Urinary bladder (tissue), 4 donors: Measurements from ENCODE around the gene MAGI2. TPM values are rescaled to one million over a fixed set of nuclear protein-coding genes. Genes with fewer than 3 reads are reported as not detected.

Source experiments
- DNase-seq: peaks from one replicate; pipeline ENCODE4 v3.0.0-alpha.2; 2015; ENCODE audit errors: extremely low spot score
- H3K27ac ChIP-seq: one replicate; pipeline ENCODE4 v1.5.1; 2013; ENCODE audit warnings: low read depth, mild to moderate bottlenecking, moderate library complexity
- H3K36me3 ChIP-seq: one replicate; pipeline ENCODE4 v1.6.1; 2013; ENCODE audit warnings: mild to moderate bottlenecking, moderate library complexity; ENCODE audit not compliant: insufficient read depth
- H3K4me1 ChIP-seq: one replicate; pipeline ENCODE4 v1.6.1; 2013; ENCODE audit warnings: mild to moderate bottlenecking, moderate library complexity; ENCODE audit not compliant: insufficient read depth
- H3K4me3 ChIP-seq: one replicate; pipeline ENCODE4 v1.5.1; 2013; ENCODE audit warnings: low read depth, low read length
- WGBS: extraction: QIAGEN DNeasy Blood & Tissue Kit; methylation state at CpG from one replicate; pipeline ENCODE4 v1.1.7; 2013; 5-methylcytosine and 5-hydroxymethylcytosine counted together
- polyA plus RNA-seq: library from polyadenylated mRNA; stranded (reverse); fragments of 200-250 nt; gene quantifications from one replicate; pipeline ENCODE4 v1.2.3, GENCODE V29; 2013
- total RNA-seq: library from RNA; depleted of rRNA; stranded (reverse); fragments of >200 nt; gene quantifications from one replicate; pipeline ENCODE4 v1.2.3, GENCODE V29; 2014
- donor health status: healthy with polysubstance abuse.
- donor health status: healthy.

The MAGI2 gene
- total and polyA plus RNA-seq, 2 donors: 7.6 to 37.4 TPM

GRCh38 chr7:79221211-79221610 is 232.3 kb downstream of the MAGI2 start:
- no peaks in the 10 kb centered on the region for H3K4me1 ChIP-seq
- WGBS: 95% methylated on average over 2 of the region's 2 CpGs
- DNase-seq: no peak
- no peak overlapping the region for H3K4me3 ChIP-seq
- H3K36me3 ChIP-seq: no peaks in the 10 kb centered on the region
- H3K27ac ChIP-seq: no peak overlapping the region

- H3K4me1 ChIP-seq: no peaks in the 10 kb centered on the region
- WGBS: 84% methylated on average over 5 of the region's 5 CpGs
- H3K36me3 ChIP-seq: no peaks in the 10 kb centered on the region
- DNase-seq: no peak
- no peak overlapping the region for H3K4me3 ChIP-seq
- no peak overlapping the region for H3K27ac ChIP-seq
These were observed 235.4 kb downstream of the MAGI2 start for GRCh38 chr7:79217976-79218626.

GRCh38 chr7:79217468-79217867 is 236.0 kb downstream of the MAGI2 start:
- no peak for DNase-seq
- Histone ChIP-seq H3K4me1 (no peaks in the 10 kb centered on the region), H3K27ac (no peak overlapping the region), H3K36me3 (no peaks in the 10 kb centered on the region), H3K4me3 (no peak overlapping the region)

- H3K4me1 ChIP-seq: no peaks in the 10 kb centered on the region
- 84% methylated on average over 4 of the region's 4 CpGs for WGBS
- no peak overlapping the region for H3K4me3 ChIP-seq
- no peaks in the 10 kb centered on the region for H3K36me3 ChIP-seq
- no peak overlapping the region for H3K27ac ChIP-seq
- no peak for DNase-seq
These were observed 237.2 kb downstream of the MAGI2 start for GRCh38 chr7:79216236-79216635.

- H3K36me3 ChIP-seq: no peaks in the 10 kb centered on the region
- H3K4me1 ChIP-seq: no peaks in the 10 kb centered on the region
- DNase-seq: no peak
- no peak overlapping the region for H3K27ac ChIP-seq
- 68% methylated on average over 1 of the region's 1 CpG for WGBS
- no peak overlapping the region for H3K4me3 ChIP-seq
These were observed 241.1 kb downstream of the MAGI2 start for GRCh38 chr7:79212334-79212733.

GRCh38 chr7:79211724-79212123 is 241.7 kb downstream of the MAGI2 start:
- H3K4me1 ChIP-seq: no peaks in the 10 kb centered on the region
- H3K4me3 ChIP-seq: no peak overlapping the region
- H3K36me3 ChIP-seq: no peaks in the 10 kb centered on the region
- no peak for DNase-seq
- H3K27ac ChIP-seq: no peak overlapping the region
- 98% methylated on average over 2 of the region's 2 CpGs for WGBS

GRCh38 chr7:79199961-79200360 is 253.5 kb downstream of the MAGI2 start:
- H3K36me3 ChIP-seq: no peaks in the 10 kb centered on the region
- no peak for DNase-seq
- no peak overlapping the region for H3K4me3 ChIP-seq
- 89% methylated on average over 2 of the region's 2 CpGs for WGBS
- H3K4me1 ChIP-seq: no peaks in the 10 kb centered on the region
- H3K27ac ChIP-seq: no peak overlapping the region

GRCh38 chr7:79199266-79199665 is 254.2 kb downstream of the MAGI2 start:
- 74% methylated on average over 6 of the region's 6 CpGs for WGBS
- no peak overlapping the region for H3K27ac ChIP-seq
- no peaks in the 10 kb centered on the region for H3K4me1 ChIP-seq
- H3K36me3 ChIP-seq: no peaks in the 10 kb centered on the region
- H3K4me3 ChIP-seq: no peak overlapping the region
- no peak for DNase-seq

- no peaks in the 10 kb centered on the region for H3K4me1 ChIP-seq
- no peak for DNase-seq
- no peak overlapping the region for H3K27ac ChIP-seq
- 96% methylated on average over 2 of the region's 2 CpGs for WGBS
- H3K36me3 ChIP-seq: no peaks in the 10 kb centered on the region
- H3K4me3 ChIP-seq: no peak overlapping the region
These were observed 267.9 kb downstream of the MAGI2 start for GRCh38 chr7:79185605-79186004.

- Histone ChIP-seq H3K27ac (no peak overlapping the region), H3K4me3 (no peak overlapping the region), H3K4me1 (no peaks in the 10 kb centered on the region), H3K36me3 (no peaks in the 10 kb centered on the region)
- WGBS: 68% methylated on average over 1 of the region's 1 CpG
- DNase-seq: no peak
These were observed 271.2 kb downstream of the MAGI2 start for GRCh38 chr7:79182283-79182682.

- 47% methylated on average over 2 of the region's 2 CpGs for WGBS
- Histone ChIP-seq H3K4me3 (no peak overlapping the region), H3K27ac (no peak overlapping the region), H3K36me3 (no peaks in the 10 kb centered on the region), H3K4me1 (no peaks in the 10 kb centered on the region)
- no peak for DNase-seq
These were observed 272.9 kb downstream of the MAGI2 start for GRCh38 chr7:79180533-79180932.

GRCh38 chr7:79176859-79177477 is 276.5 kb downstream of the MAGI2 start:
- Histone ChIP-seq H3K4me1 (no peaks in the 10 kb centered on the region), H3K4me3 (no peak overlapping the region), H3K27ac (no peak overlapping the region), H3K36me3 (no peaks in the 10 kb centered on the region)
- peak; percentile 28 for DNase-seq
- 16% methylated on average over 8 of the region's 8 CpGs for WGBS

- DNase-seq: no peak
- no peak overlapping the region for H3K27ac ChIP-seq
- WGBS: 94% methylated on average over 3 of the region's 3 CpGs
- no peaks in the 10 kb centered on the region for H3K4me1 ChIP-seq
- no peaks in the 10 kb centered on the region for H3K36me3 ChIP-seq
- no peak overlapping the region for H3K4me3 ChIP-seq
These were observed 278.1 kb downstream of the MAGI2 start for GRCh38 chr7:79175374-79175773.

- Histone ChIP-seq H3K27ac (no peak overlapping the region), H3K36me3 (no peaks in the 10 kb centered on the region), H3K4me1 (no peaks in the 10 kb centered on the region), H3K4me3 (no peak overlapping the region)
- WGBS: 88% methylated on average over 1 of the region's 1 CpG
- no peak for DNase-seq
These were observed 288.2 kb downstream of the MAGI2 start for GRCh38 chr7:79165225-79165624.
